HepG2 (cell line): ENCODE data around the gene NOTCH4. TPM values are rescaled to one million over a fixed set of nuclear protein-coding genes. Genes with fewer than 3 reads are reported as not detected.

Experiments used
- ATAC-seq: fragments of 200-7000 bp; cut with Tn5 transposase; 3 replicates; pipeline ENCODE4 v1.9.1; 2020; ENCODE audit warnings: mild to moderate bottlenecking, moderate library complexity
- BruUV-seq: library from RNA; stranded (reverse); fragments of 400-500 nt; replicated peaks from 2 replicates; lab custom pipeline; 2021; lab: Mats Ljungman, UMichigan
- CTCF ChIA-PET: fragments of 300-600 bp; formaldehyde crosslinking; extraction: SDS; loops from one replicate; lab custom pipeline; 2021; ENCODE audit warnings: low total read pairs, inconsistent platforms, low intra/inter-chr PET ratio; lab: Yijun Ruan, JAX
- POLR2A ChIA-PET: fragments of 350-600 bp; sonication (Branson Sonifier 250); formaldehyde crosslinking; loops from one replicate; lab custom pipeline; 2020; ENCODE audit warnings: antibody characterized with exemption, inconsistent platforms; lab: Yijun Ruan, JAX
- DNase-seq: peaks from one replicate; pipeline ENCODE4 v3.0.0-alpha.2; 2015; ENCODE audit warnings: low spot score
- FAIRE-seq: peaks from 3 replicates; lab custom pipeline; 2011; peaks lifted over from hg19 to GRCh38; lab: Jason Lieb, UNC
- H2AFZ ChIP-seq: one replicate; pipeline ENCODE4 v1.6.1; 2011; ENCODE audit warnings: low read length, inconsistent platforms
- H3K27ac ChIP-seq: fragments of 300-600 bp; 3 replicates; pipeline ENCODE4 v1.8.0; 2011; ENCODE audit warnings: mixed run types, mild to moderate bottlenecking, mixed read lengths, low read length, inconsistent platforms; ENCODE audit not compliant: insufficient read depth; ENCODE audit errors: extremely low read length
- H3K27me3 ChIP-seq, 2 experiments: fragments of 200-600 bp in 1 of 2; 2 replicates in 1 of 2; 3 replicates in 1 of 2; pipeline versions ENCODE4 v1.6.0 to v1.8.0; 2011; ENCODE audit warnings: low read length in 2 of 2, mild to moderate bottlenecking in 2 of 2, moderate library complexity in 2 of 2, inconsistent platforms in 1 of 2; ENCODE audit not compliant: insufficient read depth in 2 of 2, control insufficient read depth in 1 of 2
- H3K36me3 ChIP-seq, 2 experiments: fragments of 200-600 bp in 1 of 2; replicated peaks in 1 of 2; 2 replicates in 1 of 2; 3 replicates in 1 of 2; pipeline versions ENCODE4 v1.5.1 to v1.8.0; 2011; ENCODE audit warnings: low read length in 2 of 2, inconsistent platforms in 1 of 2; ENCODE audit not compliant: insufficient read depth in 2 of 2, control insufficient read depth in 1 of 2
- H3K4me1 ChIP-seq: 2 replicates; pipeline ENCODE4 v1.5.1; 2012; ENCODE audit warnings: low read length, inconsistent platforms; ENCODE audit not compliant: insufficient read depth
- H3K4me2 ChIP-seq: 2 replicates; pipeline ENCODE4 v1.6.0; 2011; ENCODE audit warnings: low read depth, low read length, inconsistent platforms
- H3K4me3 ChIP-seq, 3 experiments: fragments of 200-600 bp in 1 of 3; sonication (generic), shearing (Covaris generic) in 1 of 3; replicated peaks in 1 of 3; 2 replicates each; pipeline ENCODE4 v1.5.1; 2011 to 2016; ENCODE audit warnings: low read length in 3 of 3, inconsistent platforms in 2 of 3, low read depth in 2 of 3, mild to moderate bottlenecking in 2 of 3, control low read depth in 1 of 3, mixed read lengths in 1 of 3; ENCODE audit not compliant: insufficient read depth in 1 of 3
- H3K79me2 ChIP-seq: one replicate; pipeline ENCODE4 v1.6.1; 2011; ENCODE audit warnings: low read length, inconsistent platforms; ENCODE audit not compliant: insufficient read depth
- H3K9ac ChIP-seq: 2 replicates; pipeline ENCODE4 v1.6.0; 2011; ENCODE audit warnings: mild to moderate bottlenecking, low read depth, low read length, inconsistent platforms; ENCODE audit not compliant: insufficient read depth
- H3K9me3 ChIP-seq: 2 replicates; pipeline ENCODE4 v1.5.1; 2012; ENCODE audit warnings: mild to moderate bottlenecking, low read length
- H4K20me1 ChIP-seq: 2 replicates; pipeline ENCODE4 v1.6.0; 2011; ENCODE audit warnings: inconsistent platforms, mild to moderate bottlenecking, low read length, moderate library complexity; ENCODE audit not compliant: insufficient read depth
- AGO2 ChIP-seq: fragments of 200-400 bp; formaldehyde crosslinking; optimal IDR thresholded peaks from 2 replicates; pipeline ENCODE3; 2017; ENCODE audit warnings: mild to moderate bottlenecking, low read depth, low read length, moderate library complexity
- CTCF ChIP-seq: sonication (generic); formaldehyde crosslinking; IDR thresholded peaks from 2 replicates; pipeline ENCODE4 v1.5.0; 2020; ENCODE audit warnings: mild to moderate bottlenecking, missing genetic modification reagents, moderate library complexity
- EED ChIP-seq: sonication (generic); formaldehyde crosslinking; IDR thresholded peaks from 2 replicates; pipeline ENCODE4 v1.5.0; 2020; ENCODE audit warnings: mild to moderate bottlenecking, missing genetic modification reagents
- FOXC1 ChIP-seq: sonication (generic); formaldehyde crosslinking; IDR thresholded peaks from 2 replicates; pipeline ENCODE4 v1.8.0; 2022; ENCODE audit warnings: mild to moderate bottlenecking, missing genetic modification reagents, borderline replicate concordance
- HNF4A ChIP-seq: sonication (generic); formaldehyde crosslinking; IDR thresholded peaks from 2 replicates; pipeline ENCODE4 v1.4.0; 2020; ENCODE audit warnings: missing genetic modification reagents
- HNRNPL ChIP-seq: fragments of 200-400 bp; formaldehyde crosslinking; IDR thresholded peaks from 2 replicates; pipeline ENCODE4 v1.6.1; 2017; ENCODE audit warnings: mild to moderate bottlenecking, low read depth, low read length
- POLR2A ChIP-seq, 2 experiments: IDR thresholded peaks; 2 replicates each; pipeline ENCODE4 v1.6.1; 2011; ENCODE audit warnings: low read depth in 2 of 2, low read length in 2 of 2, mild to moderate bottlenecking in 1 of 2, moderate library complexity in 1 of 2; ENCODE audit not compliant: insufficient read depth in 1 of 2
- RBFOX2 ChIP-seq: fragments of 200-400 bp; formaldehyde crosslinking; IDR thresholded peaks from 2 replicates; pipeline ENCODE4 v1.6.1; 2017; ENCODE audit warnings: low read depth, mild to moderate bottlenecking, low read length
- RBM22 ChIP-seq: fragments of 200-400 bp; formaldehyde crosslinking; optimal IDR thresholded peaks from 2 replicates; pipeline ENCODE3; 2017; ENCODE audit warnings: mild to moderate bottlenecking, low read length, moderate library complexity
- RERE ChIP-seq: IDR thresholded peaks from 2 replicates; pipeline ENCODE4 v1.6.1; 2016; ENCODE audit warnings: low read depth, missing genetic modification reagents, missing compliant biosample characterization
- ZNF563 ChIP-seq: sonication (generic); formaldehyde crosslinking; IDR thresholded peaks from 2 replicates; pipeline ENCODE4 v1.8.0; 2022; ENCODE audit warnings: mild to moderate bottlenecking, moderate library complexity, missing genetic modification reagents
- ZNF576 ChIP-seq: sonication (generic); formaldehyde crosslinking; IDR thresholded peaks from 2 replicates; pipeline ENCODE4 v1.4.0; 2020; ENCODE audit warnings: mild to moderate bottlenecking, missing genetic modification reagents
- ZNF605 ChIP-seq: sonication (generic); formaldehyde crosslinking; IDR thresholded peaks from 2 replicates; pipeline ENCODE4 v1.8.0; 2022; ENCODE audit warnings: mild to moderate bottlenecking, missing genetic modification reagents
- ZNF713 ChIP-seq: sonication (generic); formaldehyde crosslinking; IDR thresholded peaks from 2 replicates; pipeline ENCODE4 v1.4.0; 2020; ENCODE audit warnings: mild to moderate bottlenecking, missing genetic modification reagents
- ZNF740 ChIP-seq: sonication (generic); formaldehyde crosslinking; IDR thresholded peaks from 2 replicates; pipeline ENCODE4 v1.4.0; 2020; ENCODE audit warnings: missing genetic modification reagents
- WGBS: methylation state at CpG from one replicate; pipeline ENCODE4 v1.1.6; 2017; ENCODE audit warnings: low lambda C conversion rate; 5-methylcytosine and 5-hydroxymethylcytosine counted together
- in situ Hi-C: cut with HindIII; loops from 2 replicates; pipeline ENCODE4 v1.10.0; 2017; ENCODE audit warnings: low pct_unique_long_range_greater_than_20kb; ENCODE audit not compliant: extremely low pct_ligation_motif_present
- intact Hi-C: fragments of 100-400 bp; cut with micrococcal nuclease; formaldehyde crosslinking; loops from one replicate; pipeline ENCODE4 v1.10.0; 2022; ENCODE audit not compliant: unreplicated experiment
- polyA plus RNA-seq, 8 experiments: library from polyadenylated mRNA; depleted of rRNA in 3 of 8; stranded (reverse) in 7 of 8; unstranded in 1 of 8; fragments of >200 nt; fragmentation: Illumina TruSeq in 4 of 8; extraction: Trizol in 4 of 8; gene quantifications; 2 replicates each; pipeline versions ENCODE4 v1.2.1 to v1.2.3, GENCODE V29; 2011 to 2016; ENCODE audit warnings: low read depth in 4 of 8, missing spikeins in 1 of 8, mixed read lengths in 1 of 8; ENCODE audit not compliant: insufficient read depth in 1 of 8
- total RNA-seq, 5 experiments: library from RNA; depleted of rRNA; stranded (reverse); fragments of >200 nt; fragmentation: Illumina TruSeq; extraction: Trizol; gene quantifications; 2 replicates each; pipeline ENCODE4 v1.2.3, GENCODE V29; 2016; ENCODE audit warnings: low read depth in 1 of 5

Gene NOTCH4
- total and polyA plus RNA-seq, 2 of the 13 experiments (the other 11 are each of a cell fraction or from before 2014, with no cell fraction given), result 0.51 to 0.83 TPM

- CTCF ChIA-PET, result no interaction called here
- no peak for TF ChIP-seq FOXC1 (CRISPR knock-in tag)
- no peak for TF ChIP-seq ZNF605
- peak; percentile 22 to 26; a peak in 1 of 4 replicates for TF ChIP-seq POLR2A (IDR thresholded peaks at IDR 0.05; ENCODE audit: insufficient read depth in 1 of 2, low read depth in 2 of 2, low read length in 2 of 2)
- peak; percentile 93 for TF ChIP-seq AGO2
- TF ChIP-seq ZNF713, result no peak
- TF ChIP-seq EED, result 0 out of 2 replicates have a peak, but pooled peaks have one; percentile 30
- 0 out of 2 replicates have a peak, but pooled peaks have one; percentile 48 for TF ChIP-seq HNRNPL
- peak; percentile 53; the same call in 1 of the 2 replicates for TF ChIP-seq RBFOX2
- no peak for TF ChIP-seq RERE (CRISPR knock-in tag)
- TF ChIP-seq ZNF740 (CRISPR knock-in tag), result peak; percentile 82
- TF ChIP-seq ZNF563, result no peak
- peak; percentile 19 for TF ChIP-seq RBM22
- TF ChIP-seq ZNF576 (CRISPR knock-in tag), result no peak
- 0 out of 2 replicates have a peak, but pooled peaks have one; percentile 32 for TF ChIP-seq HNF4A
- TF ChIP-seq CTCF (CRISPR knock-in tag), result peak; percentile 28; the same call in 1 of the 2 replicates
These were observed 54.9 kb downstream of the NOTCH4 start for GRCh38 chr6:32168807-32169591.

More at GRCh38 chr6:32168807-32169591, 54.9 kb downstream of the NOTCH4 start:
- Histone ChIP-seq H3K4me1 (peaks cover 17% of the 10 kb centered on the region), H3K9ac (no peak overlapping the region), H3K79me2 (peaks cover 18% of the 10 kb centered on the region), H3K9me3 (no peaks in the 10 kb centered on the region), H3K27me3 (no peaks in the 10 kb centered on the region), H3K27ac (no peak overlapping the region), H3K36me3 (peaks cover 18 to 52% of the 10 kb centered on the region in 2 experiments), H2AFZ (no peak overlapping the region), H3K4me2 (no peak overlapping the region), H3K4me3 (no peak overlapping the region), H4K20me1 (no peaks in the 10 kb centered on the region)
- no peak for DNase-seq
- in situ Hi-C loops, result no loop called here
- no peak for FAIRE-seq
- ATAC-seq, result peak; percentile 61; the same call in 2 of the 3 replicates
- POLR2A ChIA-PET, result interaction anchor here (1.1 to 1.4 kb wide), 2 partner anchors 9 to 52 kb away, joined by 3 to 5 read pairs; no protein-coding TSS in a partner anchor
- no TSS peak for BruUV-seq
- intact Hi-C loops, result no loop called here
- 94% methylated on average over 8 of the region's 11 CpGs for WGBS
